Measurements from ENCODE around the gene ADARB2.

DNA sequence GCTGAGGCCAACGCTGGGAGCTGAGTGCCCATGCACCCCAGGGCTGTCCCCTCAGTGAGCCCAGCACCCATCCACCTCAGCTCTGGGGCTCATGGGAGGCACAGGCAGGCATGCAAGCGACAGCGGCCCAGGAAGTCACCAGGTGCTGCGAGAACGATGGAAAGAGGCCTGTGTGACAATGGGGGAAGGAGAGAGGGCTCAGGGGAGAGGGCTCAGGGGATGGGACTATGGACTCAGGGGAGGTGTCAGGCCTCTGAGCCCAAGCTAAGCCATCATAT lies 388.6 kb downstream of the ADARB2 start:
- TF ChIP-seq, protein P1, sequence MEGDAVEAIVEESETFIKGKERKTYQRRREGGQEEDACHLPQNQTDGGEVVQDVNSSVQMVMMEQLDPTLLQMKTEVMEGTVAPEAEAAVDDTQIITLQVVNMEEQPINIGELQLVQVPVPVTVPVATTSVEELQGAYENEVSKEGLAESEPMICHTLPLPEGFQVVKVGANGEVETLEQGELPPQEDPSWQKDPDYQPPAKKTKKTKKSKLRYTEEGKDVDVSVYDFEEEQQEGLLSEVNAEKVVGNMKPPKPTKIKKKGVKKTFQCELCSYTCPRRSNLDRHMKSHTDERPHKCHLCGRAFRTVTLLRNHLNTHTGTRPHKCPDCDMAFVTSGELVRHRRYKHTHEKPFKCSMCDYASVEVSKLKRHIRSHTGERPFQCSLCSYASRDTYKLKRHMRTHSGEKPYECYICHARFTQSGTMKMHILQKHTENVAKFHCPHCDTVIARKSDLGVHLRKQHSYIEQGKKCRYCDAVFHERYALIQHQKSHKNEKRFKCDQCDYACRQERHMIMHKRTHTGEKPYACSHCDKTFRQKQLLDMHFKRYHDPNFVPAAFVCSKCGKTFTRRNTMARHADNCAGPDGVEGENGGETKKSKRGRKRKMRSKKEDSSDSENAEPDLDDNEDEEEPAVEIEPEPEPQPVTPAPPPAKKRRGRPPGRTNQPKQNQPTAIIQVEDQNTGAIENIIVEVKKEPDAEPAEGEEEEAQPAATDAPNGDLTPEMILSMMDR (IDR thresholded peaks at IDR 0.05) = no peak
- TF ChIP-seq POLR2A (IDR thresholded peaks at IDR 0.05) (no peak), EP300 (IDR thresholded peaks at IDR 0.05) (no peak)
